BLaER1 treated with 17β-estradiol and CSF1 and Interleukin-3, amounts not matched to agents 10 nM and 100 nM (cell line): ENCODE results near the gene IFNL2.
"Not testable (repeated sequence)": the region's sequence is repeated elsewhere in the genome, so short reads cannot be mapped to it uniquely, and the experiment has no call there.

Experiments used
- H3K27ac ChIP-seq, 11 experiments: shearing (Covaris generic); formaldehyde crosslinking; 2 replicates each; pipeline ENCODE4 v1.8.1; 2022
- H3K27me3 ChIP-seq, 11 experiments: shearing (Covaris generic); formaldehyde crosslinking; 2 replicates each; pipeline ENCODE4 v1.8.1; 2022
- H3K36me3 ChIP-seq, 11 experiments: shearing (Covaris generic); formaldehyde crosslinking; 2 replicates each; pipeline ENCODE4 v1.8.1; 2022
- H3K4me1 ChIP-seq, 10 experiments: shearing (Covaris generic); formaldehyde crosslinking; 2 replicates each; pipeline ENCODE4 v1.8.1; 2022
- H3K4me2 ChIP-seq, 11 experiments: shearing (Covaris generic); formaldehyde crosslinking; 2 replicates each; pipeline ENCODE4 v1.8.1; 2022
- H3K4me3 ChIP-seq, 10 experiments: shearing (Covaris generic); formaldehyde crosslinking; 2 replicates each; pipeline ENCODE4 v1.8.1; 2022
- H3K9ac ChIP-seq, 11 experiments: shearing (Covaris generic); formaldehyde crosslinking; 2 replicates each; pipeline ENCODE4 v1.8.1; 2022
- H3K9me3 ChIP-seq, 11 experiments: shearing (Covaris generic); formaldehyde crosslinking; replicated peaks in 1 of 11; 2 replicates each; pipeline ENCODE4 v1.8.1; 2022
- H4K20me1 ChIP-seq, 11 experiments: shearing (Covaris generic); formaldehyde crosslinking; 2 replicates each; pipeline ENCODE4 v1.8.1; 2022
- Cebpa-rat ChIP-seq, 11 experiments: shearing (Covaris generic); IDR thresholded peaks; 2 replicates each; pipeline ENCODE4 v1.8.1; 2022

Gene IFNL2

DNA sequence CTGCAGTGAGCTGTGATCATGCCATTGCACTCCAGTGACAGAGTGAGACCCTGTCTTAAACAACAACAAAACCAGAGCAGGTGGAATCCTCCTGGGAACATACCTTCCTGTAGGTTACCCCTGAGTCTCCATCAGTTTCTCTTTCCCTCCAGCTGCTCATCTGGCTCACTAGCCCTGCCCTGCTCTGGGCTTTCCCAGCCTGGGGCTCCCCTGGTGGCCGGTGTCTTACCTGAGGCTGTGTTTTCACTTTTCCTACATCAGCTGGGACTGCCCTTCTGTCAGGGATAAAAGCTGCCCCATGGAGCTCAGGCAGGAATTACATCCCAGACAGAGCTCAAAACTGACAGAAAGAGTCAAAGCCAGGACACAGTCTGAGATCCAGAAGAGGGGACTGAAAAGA, at the start of gene IFNL2:
TSS of gene IFNL2 (plus strand) at position 312 of the 400 bp plus-strand sequence. CDS start 173 bp downstream, outside the sequence.
- not testable (repeated sequence) for H3K9ac ChIP-seq, H3K27ac ChIP-seq, H3K4me2 ChIP-seq, H3K36me3 ChIP-seq, H4K20me1 ChIP-seq, H3K4me3 ChIP-seq
- Histone ChIP-seq H3K27me3 (peaks cover 3 to 18% (median 11%) of the 10 kb centered on the region in 11 experiments; a peak in 15 of 22 replicates), H3K9me3 (peaks cover 10 to 16% (median 12%) of the 10 kb centered on the region in 11 experiments; a peak in 20 of 22 replicates), H3K4me1 (peaks cover 0 to 37% (median 20%) of the 10 kb centered on the region in 10 experiments; a peak in 14 of 20 replicates)

DNA sequence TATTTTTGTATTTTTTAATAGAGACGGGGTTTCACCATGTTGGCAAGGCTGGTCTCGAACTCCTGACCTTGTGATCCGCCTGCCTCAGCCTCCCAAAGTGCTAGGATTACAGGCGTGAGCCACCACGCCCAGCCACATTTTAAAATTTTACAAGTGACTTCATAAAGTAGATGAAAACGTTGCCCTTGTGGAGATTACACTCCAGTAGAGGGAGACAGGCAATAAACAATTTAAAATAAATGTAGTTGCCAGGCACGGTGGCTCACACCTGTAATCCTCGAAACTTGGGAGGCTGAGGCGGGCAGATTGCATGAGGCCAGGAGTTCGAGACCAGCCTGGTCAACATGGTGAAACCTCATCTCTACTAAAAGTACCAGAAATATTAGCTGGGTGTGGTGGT, 49.1 kb upstream of the IFNL2 start:
- not testable (repeated sequence) for H3K27me3 ChIP-seq, H3K9ac ChIP-seq, H3K4me3 ChIP-seq, H3K36me3 ChIP-seq, H3K27ac ChIP-seq, H3K4me1 ChIP-seq, H3K4me2 ChIP-seq, H4K20me1 ChIP-seq, H3K9me3 ChIP-seq

DNA sequence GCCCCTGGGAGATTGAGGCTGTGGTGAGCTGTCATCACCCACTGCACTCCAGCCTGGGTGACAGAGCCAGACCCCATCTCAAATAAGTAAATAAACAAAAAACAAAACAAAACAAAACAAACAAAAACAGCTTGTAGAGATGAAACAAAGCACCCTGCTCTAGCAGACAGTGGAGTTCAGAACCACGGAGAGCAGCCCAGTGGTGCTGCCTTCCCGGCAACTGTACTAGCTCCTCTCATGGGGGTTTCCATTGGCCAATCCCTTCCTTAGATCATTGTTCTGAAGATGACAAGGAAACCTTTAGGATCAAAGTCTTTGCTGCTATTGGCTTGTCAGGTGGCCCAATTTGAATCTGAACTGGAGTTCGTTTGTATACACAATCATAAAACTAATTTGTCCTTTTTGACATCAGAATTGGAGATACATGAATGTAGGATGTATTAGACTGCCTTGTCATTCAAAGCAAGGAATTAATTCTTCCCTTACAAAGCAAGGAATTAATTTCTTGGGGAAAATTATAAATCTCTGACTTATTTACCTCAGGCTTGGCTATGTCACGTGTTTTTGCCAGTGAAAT, 44.4 kb upstream of the IFNL2 start:
- H3K4me3 ChIP-seq = no peak overlapping the region
- no peak overlapping the region for H3K4me2 ChIP-seq
- H3K9me3 ChIP-seq = no peaks in the 10 kb centered on the region
- TF ChIP-seq Cebpa-rat (IDR thresholded peaks at IDR 0.05) = no peak
- no peaks in the 10 kb centered on the region for H3K36me3 ChIP-seq
- no peak overlapping the region for H3K9ac ChIP-seq
- peaks cover 0 to 11% (median 6%) of the 10 kb centered on the region in 10 experiments; a peak in 8 of 20 replicates for H3K4me1 ChIP-seq
- H4K20me1 ChIP-seq = no peaks in the 10 kb centered on the region; a peak in 1 of 22 replicates
- H3K27me3 ChIP-seq = no peaks in the 10 kb centered on the region
- H3K27ac ChIP-seq = no peak overlapping the region

DNA sequence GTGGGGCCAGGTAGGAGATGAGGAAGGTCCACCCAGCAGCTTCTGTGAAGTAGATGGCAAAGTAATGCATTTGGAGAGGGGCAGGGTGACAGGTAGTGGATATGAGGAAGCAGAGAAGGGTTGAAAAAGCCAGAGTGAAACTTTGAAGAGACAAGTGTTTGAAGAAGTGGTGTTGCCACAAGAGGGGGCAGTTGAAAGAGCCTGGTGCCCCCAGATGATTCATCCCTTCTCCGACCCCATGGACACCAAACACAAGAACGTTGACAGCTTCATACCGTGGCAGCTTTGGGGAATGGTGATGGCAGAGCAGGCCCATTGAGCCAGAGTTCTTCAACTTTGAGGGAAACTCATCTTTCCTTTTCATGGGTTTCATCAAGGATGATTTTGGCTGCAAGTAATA, 43.3 kb upstream of the IFNL2 start:
- Histone ChIP-seq H3K9ac (no peak overlapping the region), H3K9me3 (no peaks in the 10 kb centered on the region), H3K36me3 (no peaks in the 10 kb centered on the region), H3K27ac (no peak overlapping the region), H3K27me3 (no peaks in the 10 kb centered on the region), H4K20me1 (no peaks in the 10 kb centered on the region; a peak in 1 of 22 replicates), H3K4me2 (peak overlapping the region in 1 of 11 experiments; percentile 45; a peak in 2 of 22 replicates), H3K4me1 (peaks cover 0 to 11% (median 6%) of the 10 kb centered on the region in 10 experiments; a peak in 8 of 20 replicates), H3K4me3 (no peak overlapping the region)
- no peak for TF ChIP-seq Cebpa-rat (IDR thresholded peaks at IDR 0.05)

DNA sequence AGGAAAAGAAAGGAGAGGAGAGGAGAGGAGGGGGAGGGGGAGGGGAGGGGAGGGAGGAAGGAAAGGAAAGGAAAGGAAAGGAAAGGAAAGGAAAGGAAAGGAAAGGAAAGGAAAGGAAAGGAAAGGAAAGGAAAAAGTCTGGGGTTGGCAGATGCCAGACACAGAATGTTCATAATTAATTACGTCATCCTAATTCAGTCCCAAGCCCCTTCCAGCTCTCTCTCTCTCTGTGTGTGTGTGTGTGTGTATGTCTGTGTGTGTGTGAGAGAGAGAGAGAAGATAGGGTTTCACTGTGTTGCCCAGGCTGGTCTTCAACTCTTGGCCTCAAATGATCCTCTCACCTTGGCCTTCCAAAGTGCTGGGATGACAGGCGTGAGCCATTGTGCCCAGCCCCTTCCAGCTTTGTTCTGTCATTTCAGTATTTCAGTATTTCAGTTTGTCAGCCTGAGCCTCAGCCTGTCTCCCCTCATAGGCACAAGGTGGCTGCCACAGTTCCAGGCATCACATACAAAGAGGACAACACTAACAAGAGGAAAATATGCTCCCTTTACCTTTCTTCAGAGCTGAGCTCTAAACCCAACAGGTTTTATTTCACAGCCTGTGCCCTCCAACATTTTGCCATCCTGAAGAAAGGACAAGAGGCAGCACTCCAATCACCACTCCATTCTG, 38.0 kb upstream of the IFNL2 start:
- Histone ChIP-seq H3K4me3 (no peak overlapping the region), H3K27me3 (no peaks in the 10 kb centered on the region), H3K4me1 (peaks cover 0 to 3% (median 0%) of the 10 kb centered on the region in 10 experiments; a peak in 1 of 20 replicates), H4K20me1 (no peaks in the 10 kb centered on the region), H3K9ac (no peak overlapping the region), H3K4me2 (no peak overlapping the region), H3K9me3 (peaks cover 0 to 4% (median 0%) of the 10 kb centered on the region in 11 experiments; a peak in 1 of 22 replicates), H3K36me3 (no peaks in the 10 kb centered on the region), H3K27ac (no peak overlapping the region)
- TF ChIP-seq Cebpa-rat (IDR thresholded peaks at IDR 0.05) = no peak

DNA sequence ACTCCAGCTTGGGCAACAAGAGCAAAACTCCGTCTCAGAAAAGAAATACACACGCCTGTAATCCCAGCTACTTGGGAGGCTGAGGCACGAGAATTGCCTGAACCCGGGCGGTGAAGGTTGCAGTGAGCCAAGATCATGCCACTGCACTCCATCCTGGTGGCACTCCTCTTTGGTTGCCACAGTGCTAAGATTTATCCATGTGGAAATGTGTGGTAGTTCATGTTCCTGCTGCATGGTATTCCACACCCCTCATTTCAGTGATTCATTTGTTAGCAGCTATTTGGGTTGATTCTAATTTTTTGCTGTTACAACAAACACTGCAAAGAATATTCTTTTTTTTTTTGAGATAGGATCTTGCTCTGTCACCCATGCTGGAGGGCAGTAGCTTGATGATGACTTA, 35.5 kb upstream of the IFNL2 start:
- Histone ChIP-seq H3K27ac (no peak overlapping the region), H3K9me3 (peaks cover 0 to 4% (median 0%) of the 10 kb centered on the region in 11 experiments; a peak in 1 of 22 replicates), H3K4me1 (peaks cover 5 to 18% (median 12%) of the 10 kb centered on the region in 10 experiments), H3K27me3 (no peaks in the 10 kb centered on the region), H3K4me3 (no peak overlapping the region), H4K20me1 (no peaks in the 10 kb centered on the region), H3K4me2 (no peak overlapping the region), H3K36me3 (no peaks in the 10 kb centered on the region), H3K9ac (no peak overlapping the region)
- no peak for TF ChIP-seq Cebpa-rat (IDR thresholded peaks at IDR 0.05)

DNA sequence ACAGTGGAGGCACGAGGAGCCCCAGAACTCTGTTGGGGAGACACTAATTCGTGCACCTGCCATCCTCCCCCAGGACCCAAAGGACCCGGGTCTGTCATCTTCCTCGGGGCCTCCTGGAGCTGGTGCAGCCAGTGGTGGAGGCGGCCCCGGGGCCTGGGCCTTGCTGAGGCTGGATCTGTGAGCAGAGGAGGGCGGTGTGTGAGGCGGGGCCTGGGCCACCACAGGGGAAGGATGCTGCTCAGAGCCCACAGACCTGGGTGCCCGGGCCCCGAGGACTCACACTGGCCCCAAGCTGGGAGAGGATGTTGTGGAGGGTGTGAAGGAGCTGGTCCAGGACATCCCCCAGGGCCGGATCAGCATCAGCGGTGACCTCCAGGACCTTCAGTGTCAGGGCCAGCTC, 31.7 kb upstream of the IFNL2 start:
- Histone ChIP-seq H3K4me1 (peaks cover 6 to 40% (median 24%) of the 10 kb centered on the region in 10 experiments), H3K4me2 (peak overlapping the region in 4 of 11 experiments; percentile 12 to 77 (median 28); a peak in 6 of 22 replicates), H3K9ac (no peak overlapping the region; a peak in 1 of 22 replicates), H3K27me3 (no peaks in the 10 kb centered on the region), H3K4me3 (no peak overlapping the region), H3K27ac (no peak overlapping the region), H3K9me3 (no peaks in the 10 kb centered on the region), H4K20me1 (no peaks in the 10 kb centered on the region), H3K36me3 (no peaks in the 10 kb centered on the region)
- no peak for TF ChIP-seq Cebpa-rat (IDR thresholded peaks at IDR 0.05)

DNA sequence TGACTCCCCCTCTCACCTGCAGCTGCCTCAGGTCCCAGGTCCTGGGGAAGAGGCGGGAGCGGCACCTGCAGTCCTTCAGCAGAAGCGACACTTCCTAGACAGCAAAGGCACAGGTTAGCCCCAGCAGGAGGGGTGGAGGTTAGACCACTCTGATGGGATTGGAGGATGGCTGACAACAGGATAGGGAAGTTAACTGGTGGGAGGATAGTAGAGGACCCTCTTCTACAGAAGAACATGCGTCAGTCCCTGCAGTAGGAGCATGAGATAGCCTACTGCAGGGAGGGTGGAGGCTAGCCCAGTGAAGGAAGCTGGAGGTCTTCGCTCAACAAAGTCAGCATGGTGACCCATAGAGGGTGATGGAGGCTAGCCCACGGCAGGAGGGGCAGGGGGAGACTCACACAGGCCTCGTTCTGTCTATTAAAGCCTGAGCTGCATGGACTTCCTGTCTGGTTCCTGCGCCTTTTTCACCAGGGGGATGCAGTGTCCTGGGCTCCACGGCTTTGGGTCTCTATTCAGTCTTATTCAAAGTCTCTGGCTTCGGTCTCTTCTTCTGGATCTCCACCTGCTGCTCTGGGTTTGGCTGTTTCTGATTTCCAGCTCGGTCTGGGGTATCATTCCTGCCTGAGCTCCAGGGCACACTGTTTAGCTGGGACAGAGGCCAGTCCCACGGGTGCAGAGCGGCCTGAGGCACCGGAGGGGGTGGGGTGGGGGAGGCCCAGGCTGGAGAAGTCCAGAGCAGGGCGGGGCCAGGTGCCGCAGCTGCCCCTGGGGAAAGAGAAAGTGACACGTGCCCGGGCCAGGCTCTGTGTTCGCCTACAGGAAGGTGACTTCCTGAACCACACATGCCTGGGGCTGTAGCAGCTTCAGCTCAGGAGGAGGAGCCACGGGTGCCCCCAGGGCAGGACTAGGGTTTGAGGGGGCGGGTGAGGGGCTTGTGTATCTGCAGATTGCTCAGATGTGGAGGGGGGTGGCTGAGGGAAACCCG, 30.7 kb upstream of the IFNL2 start:
- Histone ChIP-seq H3K9ac (peak overlapping the region in 2 of 11 experiments; percentile 34 to 41; a peak in 4 of 22 replicates), H3K4me3 (0 out of 20 replicates have a peak overlapping the region, but pooled peaks of 1 of the 10 experiments have one; percentile 4), H3K9me3 (no peaks in the 10 kb centered on the region), H3K27me3 (no peaks in the 10 kb centered on the region), H3K36me3 (no peaks in the 10 kb centered on the region), H4K20me1 (no peaks in the 10 kb centered on the region), H3K27ac (peak overlapping the region in 2 of 11 experiments; percentile 10 to 33; a peak in 1 of 22 replicates), H3K4me1 (peaks cover 6 to 40% (median 24%) of the 10 kb centered on the region in 10 experiments), H3K4me2 (peak overlapping the region; percentile 35 to 79 (median 66))
- TF ChIP-seq Cebpa-rat (IDR thresholded peaks at IDR 0.05) = no peak

DNA sequence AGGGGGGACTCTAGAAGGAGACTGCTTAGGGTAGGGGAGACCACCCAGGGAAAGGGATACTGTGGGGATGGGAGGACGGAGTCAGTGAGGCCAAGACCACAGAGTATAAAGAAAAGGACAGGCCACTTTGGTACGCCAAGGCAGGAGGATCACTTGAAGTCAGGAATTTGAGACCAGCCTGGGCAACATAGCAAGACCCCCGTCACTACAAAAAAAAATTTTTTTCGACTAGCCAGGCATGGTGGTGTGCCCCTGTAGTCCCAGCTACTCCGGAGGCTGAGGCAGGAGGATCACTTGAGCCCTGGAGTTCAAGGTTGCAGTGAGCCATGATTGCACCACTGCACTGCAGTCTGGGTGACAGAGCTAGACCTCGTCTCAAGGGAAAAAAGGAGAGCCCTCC, 30.0 kb upstream of the IFNL2 start:
- H4K20me1 ChIP-seq = no peaks in the 10 kb centered on the region
- TF ChIP-seq Cebpa-rat (IDR thresholded peaks at IDR 0.05) = no peak
- H3K4me2 ChIP-seq = peak overlapping the region; percentile 35 to 79 (median 66); a peak in 20 of 22 replicates
- H3K4me1 ChIP-seq = peaks cover 6 to 42% (median 24%) of the 10 kb centered on the region in 10 experiments
- 0 out of 22 replicates have a peak overlapping the region, but pooled peaks of 1 of the 11 experiments have one; percentile 41 for H3K9ac ChIP-seq
- no peaks in the 10 kb centered on the region for H3K27me3 ChIP-seq
- no peaks in the 10 kb centered on the region for H3K9me3 ChIP-seq
- H3K36me3 ChIP-seq = no peaks in the 10 kb centered on the region
- H3K27ac ChIP-seq = no peak overlapping the region
- no peak overlapping the region for H3K4me3 ChIP-seq
